ENCODE measurements around the gene NCAN. TPM values are rescaled to one million over a fixed set of nuclear protein-coding genes. Genes with fewer than 3 reads are reported as not detected.
A peak's percentile ranks its signal among the peaks of the same experiment; 100 is the strongest.

NCAN gene
- total and polyA plus RNA-seq, 9 of the 15 experiments (the other 6 are each of a cell fraction or from before 2014, with no cell fraction given) = 0.04 TPM; not detected in 8

DNA sequence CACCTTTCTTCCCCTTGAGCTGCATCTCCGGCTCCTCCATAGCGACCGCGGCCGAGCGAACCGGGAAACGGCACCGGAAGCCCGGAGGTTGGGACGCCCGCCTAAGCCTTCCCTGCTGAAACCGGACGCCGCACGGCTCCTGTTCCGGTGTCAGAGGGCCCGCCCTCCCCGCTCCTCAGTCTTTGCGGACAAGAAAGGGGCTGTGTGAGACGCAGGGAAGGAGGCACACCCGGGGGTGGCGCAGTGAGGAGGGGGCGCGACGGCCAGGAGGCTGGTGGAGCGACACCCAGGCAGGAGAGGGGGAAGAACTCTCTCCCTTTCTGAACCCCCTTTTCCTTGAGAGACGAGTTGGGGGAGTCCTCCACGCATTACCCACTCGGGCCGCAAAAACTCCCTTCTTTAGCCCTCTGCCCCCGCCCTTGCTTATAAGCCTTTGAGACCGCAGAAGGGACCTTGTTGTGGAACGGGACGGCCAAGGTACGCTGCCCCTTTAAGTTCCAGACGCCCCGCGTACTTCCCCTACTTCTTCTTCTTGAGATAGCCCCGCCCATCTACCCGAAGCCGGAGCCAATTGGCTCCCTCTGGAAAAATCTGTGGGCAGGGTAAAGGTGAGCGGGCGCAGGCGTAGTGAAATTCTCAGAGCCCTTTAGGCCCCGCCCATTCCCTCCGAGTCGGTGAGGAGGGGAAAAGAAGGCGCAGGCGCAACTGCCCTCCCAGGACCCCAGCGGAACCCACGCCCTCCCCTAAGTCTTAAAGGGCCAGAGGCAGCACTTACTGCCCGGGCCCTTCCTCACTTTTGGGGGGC is 19.5 kb upstream of the NCAN start, which contains the start of the genes BORCS8 and RFXANK (continued):
- TF ChIP-seq TAF7 (tag; IDR thresholded peaks at IDR 0.05) (peak; percentile 78), ETV5 (CRISPR knock-in tag; IDR thresholded peaks at IDR 0.05; ENCODE audit: low read depth) (peak; percentile 89), ELF1 (tag; IDR thresholded peaks at IDR 0.05) (peak; percentile 88), NFIX (CRISPR knock-in tag; IDR thresholded peaks at IDR 0.05; ENCODE audit: low read depth) (no peak), TRIM28 (IDR thresholded peaks at IDR 0.05) (peak; percentile 29; the same call in 1 of the 2 replicates), KAT8 (IDR thresholded peaks at IDR 0.05; ENCODE audit: low read depth) (no peak), LARP7 (IDR thresholded peaks at IDR 0.05) (peak; percentile 74; the same call in 1 of the 2 replicates), JUND (IDR thresholded peaks at IDR 0.05; ENCODE audit: borderline replicate concordance, low read depth, low read length) (peak; percentile 53), JUND (tag; IDR thresholded peaks at IDR 0.05; ENCODE audit: borderline replicate concordance, low read depth, low read length) (peak; percentile 41; the same call in 1 of the 3 replicates), RNF2 (IDR thresholded peaks at IDR 0.05) (peak; percentile 77), EWSR1 (IDR thresholded peaks at IDR 0.05; ENCODE audit: borderline replicate concordance, low read depth, partially characterized antibody) (no peak), FOXM1 (IDR thresholded peaks at IDR 0.05; ENCODE audit: low read depth) (peak; percentile 58), FOXM1 (CRISPR knock-in tag; IDR thresholded peaks at IDR 0.05; ENCODE audit: low read depth) (no peak), ZNF143 (CRISPR knock-in tag; IDR thresholded peaks at IDR 0.05) (peak; percentile 60; the same call in 1 of the 2 replicates), LEF1 (IDR thresholded peaks at IDR 0.05) (peak; percentile 35; the same call in 1 of the 2 replicates), MYNN (IDR thresholded peaks at IDR 0.05) (peak; percentile 20; the same call in 1 of the 2 replicates), MYNN (CRISPR knock-in tag; IDR thresholded peaks at IDR 0.05) (no peak), L3MBTL2 (IDR thresholded peaks at IDR 0.05) (peak; percentile 64), TAF1 (IDR thresholded peaks at IDR 0.05; ENCODE audit: control insufficient read depth, extremely low read depth, insufficient read depth, low read length, severe bottlenecking) (peak; percentile 98), NFRKB (IDR thresholded peaks at IDR 0.05; ENCODE audit: low read depth) (peak; percentile 74), RFX1 (IDR thresholded peaks at IDR 0.05) (peak; percentile 61; the same call in 1 of the 2 replicates), TOE1 (IDR thresholded peaks at IDR 0.05; ENCODE audit: borderline replicate concordance) (peak; percentile 95), TOE1 (CRISPR knock-in tag; IDR thresholded peaks at IDR 0.05; ENCODE audit: borderline replicate concordance, low read depth) (peak; percentile 61; the same call in 1 of the 2 replicates)
- TF ChIP-seq, protein P1, sequence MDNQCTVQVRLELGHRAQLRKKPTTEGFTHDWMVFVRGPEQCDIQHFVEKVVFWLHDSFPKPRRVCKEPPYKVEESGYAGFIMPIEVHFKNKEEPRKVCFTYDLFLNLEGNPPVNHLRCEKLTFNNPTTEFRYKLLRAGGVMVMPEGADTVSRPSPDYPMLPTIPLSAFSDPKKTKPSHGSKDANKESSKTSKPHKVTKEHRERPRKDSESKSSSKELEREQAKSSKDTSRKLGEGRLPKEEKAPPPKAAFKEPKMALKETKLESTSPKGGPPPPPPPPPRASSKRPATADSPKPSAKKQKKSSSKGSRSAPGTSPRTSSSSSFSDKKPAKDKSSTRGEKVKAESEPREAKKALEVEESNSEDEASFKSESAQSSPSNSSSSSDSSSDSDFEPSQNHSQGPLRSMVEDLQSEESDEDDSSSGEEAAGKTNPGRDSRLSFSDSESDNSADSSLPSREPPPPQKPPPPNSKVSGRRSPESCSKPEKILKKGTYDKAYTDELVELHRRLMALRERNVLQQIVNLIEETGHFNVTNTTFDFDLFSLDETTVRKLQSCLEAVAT (IDR thresholded peaks at IDR 0.05) = peak in 1 of 2 experiments; percentile 41; a peak in 1 of 4 replicates
- TF ChIP-seq, protein P2, sequence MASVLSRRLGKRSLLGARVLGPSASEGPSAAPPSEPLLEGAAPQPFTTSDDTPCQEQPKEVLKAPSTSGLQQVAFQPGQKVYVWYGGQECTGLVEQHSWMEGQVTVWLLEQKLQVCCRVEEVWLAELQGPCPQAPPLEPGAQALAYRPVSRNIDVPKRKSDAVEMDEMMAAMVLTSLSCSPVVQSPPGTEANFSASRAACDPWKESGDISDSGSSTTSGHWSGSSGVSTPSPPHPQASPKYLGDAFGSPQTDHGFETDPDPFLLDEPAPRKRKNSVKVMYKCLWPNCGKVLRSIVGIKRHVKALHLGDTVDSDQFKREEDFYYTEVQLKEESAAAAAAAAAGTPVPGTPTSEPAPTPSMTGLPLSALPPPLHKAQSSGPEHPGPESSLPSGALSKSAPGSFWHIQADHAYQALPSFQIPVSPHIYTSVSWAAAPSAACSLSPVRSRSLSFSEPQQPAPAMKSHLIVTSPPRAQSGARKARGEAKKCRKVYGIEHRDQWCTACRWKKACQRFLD (CRISPR knock-in tag; IDR thresholded peaks at IDR 0.05) = no peak
- TF ChIP-seq, protein P3, sequence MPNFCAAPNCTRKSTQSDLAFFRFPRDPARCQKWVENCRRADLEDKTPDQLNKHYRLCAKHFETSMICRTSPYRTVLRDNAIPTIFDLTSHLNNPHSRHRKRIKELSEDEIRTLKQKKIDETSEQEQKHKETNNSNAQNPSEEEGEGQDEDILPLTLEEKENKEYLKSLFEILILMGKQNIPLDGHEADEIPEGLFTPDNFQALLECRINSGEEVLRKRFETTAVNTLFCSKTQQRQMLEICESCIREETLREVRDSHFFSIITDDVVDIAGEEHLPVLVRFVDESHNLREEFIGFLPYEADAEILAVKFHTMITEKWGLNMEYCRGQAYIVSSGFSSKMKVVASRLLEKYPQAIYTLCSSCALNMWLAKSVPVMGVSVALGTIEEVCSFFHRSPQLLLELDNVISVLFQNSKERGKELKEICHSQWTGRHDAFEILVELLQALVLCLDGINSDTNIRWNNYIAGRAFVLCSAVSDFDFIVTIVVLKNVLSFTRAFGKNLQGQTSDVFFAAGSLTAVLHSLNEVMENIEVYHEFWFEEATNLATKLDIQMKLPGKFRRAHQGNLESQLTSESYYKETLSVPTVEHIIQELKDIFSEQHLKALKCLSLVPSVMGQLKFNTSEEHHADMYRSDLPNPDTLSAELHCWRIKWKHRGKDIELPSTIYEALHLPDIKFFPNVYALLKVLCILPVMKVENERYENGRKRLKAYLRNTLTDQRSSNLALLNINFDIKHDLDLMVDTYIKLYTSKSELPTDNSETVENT (CRISPR knock-in tag; IDR thresholded peaks at IDR 0.05) = peak; percentile 44; the same call in 1 of the 2 replicates

Measured in K562 (cell line).